NCI-H1930 (cell line): ENCODE results near the gene AZI2.

ENCODE experiments used
- DNase-seq, 2 experiments: peaks; one replicate each; lab custom pipeline; 2025; lab: John Stamatoyannopoulos, UW

The AZI2 gene, protein sequence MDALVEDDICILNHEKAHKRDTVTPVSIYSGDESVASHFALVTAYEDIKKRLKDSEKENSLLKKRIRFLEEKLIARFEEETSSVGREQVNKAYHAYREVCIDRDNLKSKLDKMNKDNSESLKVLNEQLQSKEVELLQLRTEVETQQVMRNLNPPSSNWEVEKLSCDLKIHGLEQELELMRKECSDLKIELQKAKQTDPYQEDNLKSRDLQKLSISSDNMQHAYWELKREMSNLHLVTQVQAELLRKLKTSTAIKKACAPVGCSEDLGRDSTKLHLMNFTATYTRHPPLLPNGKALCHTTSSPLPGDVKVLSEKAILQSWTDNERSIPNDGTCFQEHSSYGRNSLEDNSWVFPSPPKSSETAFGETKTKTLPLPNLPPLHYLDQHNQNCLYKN

DNA sequence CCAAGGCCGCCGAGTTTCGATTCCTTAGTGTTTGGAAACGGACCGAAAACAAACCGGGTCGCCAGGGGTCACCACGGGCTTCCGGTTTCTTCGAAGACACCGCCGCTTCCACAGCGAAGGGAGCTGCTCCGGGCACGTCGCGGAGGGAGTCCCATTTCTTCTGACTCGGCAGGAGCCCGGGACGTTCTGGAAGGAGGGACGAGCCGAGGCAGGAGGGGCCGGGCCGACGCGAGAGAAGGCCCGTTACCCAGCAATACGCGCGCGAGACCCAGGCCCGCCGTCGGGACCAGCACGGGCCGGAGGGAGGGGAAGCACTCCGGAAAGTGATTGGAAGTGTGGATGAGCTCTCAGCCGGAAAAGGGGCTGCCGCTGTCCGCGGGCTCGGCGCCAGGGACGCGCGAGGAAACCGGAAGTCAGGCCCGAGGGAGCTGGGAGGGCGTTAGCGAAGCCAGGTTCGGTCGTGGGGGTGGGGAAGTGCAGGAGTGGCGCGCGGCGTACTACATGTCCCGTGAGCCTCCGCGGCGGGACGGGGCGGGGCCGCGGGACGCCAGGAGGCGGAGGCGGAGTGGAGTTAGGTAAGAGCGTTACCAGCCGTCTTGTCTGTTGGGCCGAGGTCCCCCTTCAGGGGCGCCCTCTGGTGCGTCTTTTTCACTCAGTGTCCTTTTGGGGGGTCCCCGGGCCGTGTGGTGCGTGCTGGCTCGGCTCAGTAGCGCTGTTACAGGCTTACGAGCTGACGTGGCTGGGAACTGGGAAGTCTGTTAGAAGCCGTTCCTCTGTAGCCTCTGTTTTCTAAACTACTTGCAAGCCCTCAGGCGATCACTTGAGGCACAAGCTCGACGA, at the start of gene AZI2, which contains the start of gene ZCWPW2:
AZI2 (minus strand) TSS at position 196 of the 840 bp plus-strand sequence. CDS start 8,207 bp downstream, outside the sequence.
ZCWPW2 (plus strand) TSS at position 93 of the 840 bp plus-strand sequence. CDS start 64,348 bp downstream, outside the sequence.
- peak; percentile 82 for DNase-seq

DNA sequence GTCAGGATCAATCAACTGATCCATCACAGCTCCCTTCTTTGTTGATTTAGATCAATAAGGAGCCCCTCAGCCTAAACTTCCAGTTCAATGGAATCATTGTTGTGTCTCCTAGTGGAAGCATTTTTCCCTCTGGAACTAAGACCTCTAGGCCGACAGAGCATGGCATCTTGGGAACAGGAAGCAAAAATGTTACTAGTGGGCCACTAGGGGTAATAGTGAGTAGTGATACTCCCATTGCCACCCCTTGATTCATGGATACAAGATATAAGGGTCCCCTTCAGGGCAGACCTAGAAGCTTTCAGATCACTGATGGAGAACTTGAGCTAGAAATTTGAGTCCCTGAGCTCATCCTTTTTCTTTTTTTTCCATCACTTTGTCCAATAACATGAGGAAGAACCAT, 40.4 kb upstream of the AZI2 start:
- no peak for DNase-seq

DNA sequence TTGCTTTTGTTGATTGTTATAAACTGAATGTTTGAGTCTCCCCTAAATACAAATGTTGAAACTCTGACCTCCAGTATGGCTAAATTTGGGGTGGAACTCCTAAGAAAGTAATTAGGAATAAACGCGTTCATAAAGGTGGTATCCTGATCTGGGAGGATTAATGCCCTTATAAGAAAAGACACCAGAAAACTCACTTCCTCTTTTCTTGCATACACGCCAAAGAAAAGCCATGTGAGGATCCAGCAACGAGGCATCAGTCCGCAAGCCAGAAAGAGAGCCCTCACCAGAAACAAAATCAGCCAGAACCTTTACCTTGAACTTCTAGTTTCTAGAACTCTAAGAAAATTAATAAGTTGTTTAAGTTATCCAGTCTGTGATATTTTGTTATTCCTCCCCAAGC, 37.4 kb upstream of the AZI2 start:
- DNase-seq, result no peak

DNA sequence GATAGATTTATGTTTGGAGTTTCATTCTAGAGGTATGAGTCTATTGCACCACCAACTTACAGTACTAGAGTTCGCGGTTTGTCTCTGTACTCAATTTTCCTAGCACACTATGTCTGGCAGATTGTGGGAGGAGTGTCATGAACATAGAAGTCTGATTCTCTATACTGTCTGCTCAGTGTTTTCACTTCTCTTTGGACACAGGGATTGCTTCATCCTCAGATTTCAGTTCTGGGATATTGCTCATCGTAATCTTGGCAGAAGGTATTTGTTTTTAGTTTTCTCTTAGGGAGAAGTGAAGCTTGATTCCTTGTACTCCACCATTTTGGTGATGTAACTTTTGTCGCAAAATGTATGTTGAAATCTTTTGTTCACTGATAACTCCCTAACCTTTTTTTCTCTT, 27.8 kb upstream of the AZI2 start:
- no peak for DNase-seq

DNA sequence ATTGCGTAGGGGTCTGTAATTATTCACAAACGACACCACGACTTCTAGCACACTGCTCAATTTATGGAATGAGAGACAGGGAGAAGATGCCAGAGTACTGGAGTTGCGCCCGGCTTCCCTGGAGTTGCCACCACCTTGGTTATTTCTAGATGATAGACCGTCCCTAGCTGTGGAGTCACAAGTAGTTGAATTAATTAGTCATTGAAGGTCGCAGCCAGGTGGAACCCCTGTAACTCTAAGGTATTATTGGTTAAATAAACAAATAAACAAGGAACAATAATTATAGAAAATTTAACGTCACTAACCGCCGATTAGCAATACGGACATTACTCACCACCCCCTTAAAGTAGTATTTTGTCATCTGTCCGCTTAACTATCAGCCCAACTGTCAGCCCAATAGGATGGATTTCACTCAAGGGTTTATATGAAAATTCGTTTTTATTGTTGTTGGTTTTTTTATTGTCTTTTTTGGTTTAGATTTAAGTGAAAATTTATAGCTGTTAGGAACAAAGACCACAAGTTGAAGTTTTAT, 911 bp upstream of the AZI2 start:
- DNase-seq, result no peak

DNA sequence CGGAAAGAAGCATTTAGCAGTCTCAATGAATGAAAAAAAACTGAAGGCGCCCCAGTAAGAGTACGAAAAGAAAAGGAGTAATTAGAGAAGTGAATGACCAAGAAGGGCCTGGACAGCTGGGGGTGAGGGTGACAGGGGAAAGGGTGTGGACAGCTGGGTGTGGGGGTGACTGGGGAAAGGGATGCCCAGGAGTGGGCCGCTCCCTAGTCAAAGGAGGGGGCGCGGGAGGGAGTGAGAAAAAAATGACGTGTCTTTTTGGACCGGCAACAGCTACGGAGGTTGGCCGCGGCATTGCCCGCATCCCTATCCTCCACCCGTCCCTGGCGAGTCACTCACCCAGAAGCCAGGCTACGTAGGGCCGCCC, 377 bp downstream of the AZI2 start:
- DNase-seq, result no peak

DNA sequence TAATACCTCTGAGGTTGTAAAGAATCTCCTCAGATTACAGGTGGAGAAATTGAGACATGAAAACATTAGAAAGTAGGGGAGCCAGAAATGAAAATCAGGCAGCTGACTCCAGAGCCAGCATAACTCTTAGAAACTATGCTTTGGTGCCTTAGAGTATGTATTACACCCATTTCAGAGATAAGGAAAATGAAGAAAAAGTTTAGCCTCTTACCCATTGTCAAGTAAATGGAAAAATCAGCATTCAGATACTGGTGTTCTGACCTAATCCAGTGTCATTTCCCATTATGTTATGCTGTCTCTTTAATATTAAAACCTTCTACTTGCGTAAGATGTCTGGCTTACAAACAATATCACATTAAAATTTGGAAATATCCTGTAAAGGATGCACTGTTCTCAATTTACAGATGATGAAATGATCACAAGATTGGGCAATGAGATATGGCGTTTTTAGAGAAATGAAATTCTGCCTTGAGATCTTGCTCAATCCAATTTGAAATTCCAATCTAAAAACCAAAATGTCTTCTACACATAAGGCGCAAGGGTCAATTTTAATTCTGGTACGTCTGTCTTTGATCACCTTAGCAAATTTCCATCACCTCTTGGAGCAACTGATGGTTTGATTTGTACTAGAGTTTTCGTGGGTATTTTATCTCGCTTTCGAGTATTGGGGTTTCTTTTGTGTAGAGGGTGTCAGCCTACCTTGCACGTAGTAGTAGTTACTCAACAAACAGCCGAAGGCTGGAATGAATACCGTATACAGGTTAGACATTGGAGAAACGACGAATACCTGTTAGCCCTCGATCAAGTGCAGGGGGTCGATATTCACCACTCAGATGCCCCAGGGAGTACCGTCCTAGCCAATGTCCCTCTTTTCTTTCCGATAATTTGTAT, 1.0 kb downstream of the AZI2 start:
- DNase-seq, result no peak

DNA sequence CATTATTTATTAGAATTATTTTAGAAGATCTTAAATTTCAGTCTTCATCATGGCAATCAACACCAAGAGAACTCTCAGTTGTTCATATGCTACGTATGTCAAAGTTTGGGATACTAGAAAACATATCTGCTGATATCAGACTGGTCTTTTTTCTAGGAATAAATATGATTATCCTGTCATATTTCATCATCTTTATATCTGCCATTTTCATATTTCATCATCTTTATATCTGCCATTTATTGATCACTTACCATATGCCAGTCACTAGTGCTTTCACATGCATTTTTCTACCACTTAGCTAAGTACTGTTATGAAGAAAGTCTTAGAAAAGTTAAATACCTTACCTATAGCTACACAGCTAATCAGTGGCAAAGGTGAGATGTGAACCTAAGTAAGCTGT, 2.9 kb downstream of the AZI2 start:
- DNase-seq, result no peak

DNA sequence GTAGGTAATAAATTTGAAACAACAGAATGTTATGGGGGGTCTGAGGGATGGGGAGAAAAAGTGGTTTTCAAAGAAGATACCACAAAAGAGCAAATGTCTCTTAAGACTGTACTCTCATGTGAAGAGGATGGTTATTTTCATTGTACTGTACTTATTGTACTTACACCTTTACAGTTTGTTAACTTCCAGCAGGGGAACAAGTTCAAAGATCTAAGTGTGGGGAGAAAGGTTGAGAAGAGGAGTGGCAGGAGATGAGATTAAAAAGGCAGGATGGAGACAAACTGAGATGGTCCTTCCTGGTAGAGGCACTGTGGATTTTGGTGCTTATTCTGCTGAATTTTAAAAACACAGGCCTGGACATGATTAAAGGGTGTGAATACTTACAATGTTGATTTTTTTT, 5.5 kb downstream of the AZI2 start:
- DNase-seq, result no peak

DNA sequence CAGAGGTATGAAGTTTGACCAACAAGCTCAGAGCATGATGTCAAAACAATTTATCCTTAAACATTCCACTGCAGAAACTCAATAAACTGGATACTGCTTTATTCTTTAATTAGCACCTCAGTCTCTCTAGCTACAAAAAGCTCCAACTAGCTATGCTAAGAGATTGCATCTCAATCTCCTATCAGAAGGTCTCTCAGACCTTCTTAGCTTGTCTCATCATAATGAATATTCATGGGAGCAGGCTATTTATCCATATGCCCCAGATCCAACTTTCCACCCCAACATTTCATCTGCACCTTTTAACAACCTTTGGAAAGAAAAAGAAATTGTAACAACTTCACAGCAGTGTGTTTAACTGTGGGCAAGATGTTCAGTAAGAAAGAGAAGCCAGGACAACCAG, 11.4 kb downstream of the AZI2 start:
- DNase-seq, result no peak

DNA sequence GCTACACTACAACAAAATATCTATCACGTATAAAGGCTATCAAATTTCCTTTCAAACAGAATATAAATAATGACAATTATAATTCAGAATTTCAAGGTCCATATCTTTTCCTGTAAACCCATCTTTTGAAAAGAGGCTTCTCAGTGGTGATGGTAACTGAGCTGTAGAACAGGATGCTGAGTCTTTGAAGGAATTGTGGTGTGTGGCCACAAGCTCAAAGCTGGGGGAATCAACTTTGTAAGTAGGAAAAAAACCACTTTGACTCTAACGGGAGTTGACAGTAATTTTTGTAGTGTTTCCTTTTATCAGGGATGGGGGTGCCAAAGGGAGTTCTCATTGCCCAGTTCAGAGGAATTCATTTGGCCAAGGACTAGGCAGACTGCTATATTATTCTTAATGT, 13.4 kb downstream of the AZI2 start:
- no peak for DNase-seq

DNA sequence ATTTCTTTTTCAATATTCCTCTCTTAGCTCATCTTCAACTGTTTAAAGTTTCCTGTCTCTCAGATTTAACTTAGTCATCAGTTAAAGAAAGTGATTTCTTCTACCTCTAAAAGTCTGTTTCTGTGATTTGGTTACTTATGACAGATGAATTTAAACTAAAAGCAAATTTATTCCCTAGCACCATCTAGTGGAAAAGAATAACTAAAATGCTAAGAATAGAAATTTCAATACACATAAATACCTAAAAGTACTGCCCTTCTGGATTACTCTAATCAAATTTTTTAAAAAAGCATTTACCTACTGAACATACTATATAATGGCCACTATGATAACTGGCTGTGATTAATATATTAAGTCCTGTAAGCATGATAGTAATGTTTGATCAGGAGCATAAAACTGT, 14.1 kb downstream of the AZI2 start:
- no peak for DNase-seq

DNA sequence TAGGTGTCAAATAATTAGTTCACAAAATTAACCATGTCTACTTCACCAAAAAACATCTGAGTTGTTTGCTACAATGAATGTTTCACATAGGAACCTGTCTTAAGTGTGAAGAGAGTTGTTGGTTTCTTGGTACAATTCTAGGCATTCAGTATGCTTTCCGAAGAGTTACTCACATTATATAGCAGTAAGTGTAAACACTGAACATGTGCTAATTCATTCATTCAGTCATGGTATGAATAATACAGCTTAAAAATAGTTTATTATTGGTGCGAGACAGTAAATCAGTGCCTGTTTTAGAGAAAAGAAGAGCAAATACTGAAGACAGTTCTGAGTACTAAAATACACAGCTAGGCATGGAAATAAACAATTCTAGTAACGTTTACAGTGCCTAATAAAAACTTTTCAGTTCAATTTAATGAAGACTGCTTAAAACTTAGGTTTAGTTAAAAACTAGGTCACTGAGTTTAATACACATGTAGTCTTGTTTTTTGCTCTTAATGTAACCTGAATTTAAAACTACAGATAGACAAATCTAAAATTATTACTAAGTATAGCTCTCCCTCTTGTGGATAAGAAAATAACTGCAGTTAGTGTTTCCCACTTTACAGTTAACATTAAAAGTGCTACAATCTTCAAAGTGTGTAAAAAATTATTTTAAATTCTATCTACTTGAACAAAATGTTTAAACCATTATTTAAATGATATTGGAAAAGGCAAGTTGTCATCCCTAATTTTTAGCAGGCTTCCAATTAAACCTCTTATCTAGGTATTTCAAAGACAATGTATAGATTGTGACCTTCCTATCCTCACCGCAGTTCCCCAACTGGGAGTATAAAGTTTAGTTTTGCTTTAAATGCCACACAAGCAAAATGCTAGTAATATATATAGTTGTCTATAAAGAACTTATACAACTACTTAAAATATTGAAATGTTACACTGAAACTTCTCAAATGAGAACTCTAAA, 20.2 kb downstream of the AZI2 start:
- DNase-seq, result no peak

DNA sequence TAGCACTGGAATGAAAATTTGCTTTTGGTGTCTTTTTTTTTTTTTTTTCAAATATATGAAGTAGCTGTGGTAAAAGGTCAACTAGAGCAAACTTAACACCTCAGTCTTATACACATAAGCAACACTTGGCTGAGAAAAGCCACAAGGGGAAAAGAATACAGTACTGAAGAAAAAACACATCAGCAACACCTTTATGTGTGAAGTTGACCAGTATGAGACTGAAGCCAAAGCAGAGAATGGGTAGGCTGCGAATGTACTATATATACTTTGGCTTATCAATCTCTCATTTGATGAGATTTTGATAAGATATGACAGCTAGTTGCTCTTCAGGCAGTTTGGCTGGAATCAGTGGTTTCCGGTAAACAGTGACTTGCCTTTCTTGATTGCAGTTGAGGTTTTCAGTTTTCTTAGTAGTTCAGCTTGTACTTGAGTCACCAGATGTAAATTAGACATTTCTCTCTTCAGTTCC, 22.1 kb downstream of the AZI2 start:
- DNase-seq, result no peak

DNA sequence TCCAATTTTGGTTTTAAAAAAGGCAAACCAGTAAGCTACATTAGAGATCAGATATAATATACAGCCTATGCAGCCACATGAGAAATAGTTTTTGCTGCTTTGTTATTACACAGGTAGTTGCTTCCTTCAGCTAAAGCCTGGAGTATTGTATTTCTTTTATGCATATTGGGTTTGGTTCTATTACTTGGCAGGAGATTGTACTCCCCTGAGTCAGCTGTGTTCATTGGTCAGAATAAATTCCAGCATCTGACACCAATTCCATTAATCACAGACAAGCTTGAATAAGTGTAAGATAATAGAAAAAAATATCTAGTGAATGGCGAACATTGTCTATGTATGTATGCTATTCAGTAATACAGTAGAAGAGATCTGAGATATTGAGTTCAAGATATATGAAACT, 26.2 kb downstream of the AZI2 start:
- DNase-seq, result no peak

DNA sequence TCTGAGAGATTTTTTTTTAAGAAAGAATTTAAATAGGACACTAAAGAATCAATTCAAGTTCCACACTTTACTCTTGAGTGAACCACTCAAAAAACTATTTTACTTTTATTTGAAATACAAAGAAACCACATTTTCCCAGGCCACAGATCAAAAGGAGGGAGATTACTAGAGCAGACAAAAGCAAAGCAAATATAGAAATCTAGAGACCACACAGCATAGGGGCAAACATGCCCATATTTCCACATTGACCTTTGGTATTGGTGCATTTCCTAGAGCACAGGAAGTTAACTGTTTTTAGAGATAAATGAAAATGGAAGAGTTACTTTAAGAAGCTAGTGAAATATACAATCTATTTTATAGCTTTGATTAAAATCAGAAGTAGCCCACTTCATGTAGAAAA, 27.6 kb downstream of the AZI2 start:
- no peak for DNase-seq

DNA sequence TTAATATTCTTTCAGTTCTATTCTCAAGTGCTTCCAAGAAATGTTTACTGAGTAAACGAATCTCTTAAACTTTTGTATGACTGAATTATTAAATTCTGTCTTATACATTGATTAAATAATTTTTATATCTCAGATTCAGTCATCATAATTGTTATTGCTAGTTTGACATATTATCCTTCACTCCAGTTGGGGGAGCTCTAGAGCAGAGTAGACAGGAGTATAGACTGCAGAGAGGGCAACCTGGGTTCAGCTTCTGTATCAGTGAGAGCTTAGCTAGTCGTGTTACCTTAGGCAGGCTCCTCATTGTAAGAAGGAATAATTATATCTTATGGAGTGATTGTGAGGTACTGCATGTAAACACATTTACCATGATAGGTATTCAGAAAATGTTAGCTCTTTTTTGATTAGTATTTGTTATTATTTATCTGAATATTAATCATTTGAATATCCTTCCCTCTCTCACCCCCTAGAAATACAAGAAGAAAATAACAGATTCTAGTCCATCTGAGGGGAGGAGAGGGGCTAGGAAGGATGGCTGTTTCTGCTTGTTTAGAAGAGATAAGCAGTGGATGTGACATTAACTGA, 31.1 kb downstream of the AZI2 start:
- DNase-seq, result peak in 1 of 2 experiments; percentile 1

DNA sequence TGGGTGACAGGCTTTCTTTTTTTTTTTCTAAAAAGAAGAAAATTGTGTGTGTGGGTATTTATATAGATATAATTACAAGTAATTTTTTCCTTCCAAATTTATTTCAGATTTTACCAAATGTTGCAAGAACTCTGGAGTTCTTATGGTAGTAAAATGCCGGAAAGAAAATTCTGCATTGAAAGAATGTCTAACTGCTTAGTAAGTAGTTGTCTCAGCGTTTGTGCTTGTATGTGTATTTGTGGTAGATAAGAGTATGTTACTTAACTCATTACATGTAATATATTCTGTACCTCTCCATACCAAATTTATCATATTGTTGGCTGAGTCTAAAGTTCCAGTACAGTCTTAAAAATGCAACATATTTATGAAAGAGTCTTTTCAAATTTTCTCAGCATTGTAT, 32.4 kb downstream of the AZI2 start:
- no peak for DNase-seq

DNA sequence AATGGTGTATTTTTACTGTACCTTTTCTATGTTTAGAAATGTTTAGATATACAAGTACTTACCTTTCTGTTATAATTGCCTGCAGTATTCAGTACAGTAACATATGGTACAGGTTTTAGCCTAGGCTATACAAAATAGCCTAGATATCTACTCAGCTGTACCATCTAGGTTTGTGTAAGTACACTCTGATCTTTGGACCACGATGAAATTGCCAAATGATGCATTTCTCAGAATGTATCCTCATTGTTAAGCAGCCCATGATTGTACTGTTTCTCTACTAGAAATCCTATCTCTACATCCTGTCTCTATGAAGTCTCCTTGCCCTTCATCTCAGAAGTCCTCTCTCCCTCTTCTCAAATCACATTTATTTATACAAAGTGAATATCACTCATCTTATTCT, 32.9 kb downstream of the AZI2 start:
- no peak for DNase-seq

DNA sequence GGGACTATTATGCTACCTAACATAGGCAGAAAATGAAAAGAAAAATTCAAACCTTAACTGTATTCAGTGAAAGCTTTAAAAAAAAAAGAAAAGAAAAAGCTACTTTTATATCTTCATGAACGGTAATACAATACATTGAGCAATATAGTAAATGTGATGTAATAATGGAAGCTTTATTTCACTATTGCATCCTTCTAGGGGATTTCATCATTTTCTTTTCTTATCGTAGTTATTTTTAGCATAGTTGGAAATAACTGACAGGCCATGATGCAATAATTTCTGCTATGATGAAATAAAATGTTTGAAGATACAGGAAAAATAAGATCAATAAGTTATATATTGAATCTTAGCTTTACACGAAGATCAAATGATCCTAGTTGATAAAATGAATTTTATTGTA, 40.4 kb downstream of the AZI2 start:
- no peak for DNase-seq
